GM06990 (cell line): Measurements from ENCODE around the gene CCDC7.

Source experiments
- DNase-seq: peaks from one replicate; pipeline ENCODE4 v3.0.0-alpha.2; 2011; ENCODE audit not compliant: insufficient read length; ENCODE audit errors: extremely low read depth
- H3K27me3 ChIP-seq: replicated peaks from 2 replicates; pipeline ENCODE4 v1.6.0; 2011; ENCODE audit warnings: low read length; ENCODE audit not compliant: control insufficient read depth, insufficient read depth
- H3K36me3 ChIP-seq: 2 replicates; pipeline ENCODE4 v1.5.1; 2011; ENCODE audit warnings: low read length; ENCODE audit not compliant: control insufficient read depth, insufficient read depth
- H3K4me3 ChIP-seq: replicated peaks from 2 replicates; pipeline ENCODE4 v1.5.1; 2011; ENCODE audit warnings: low read depth, mild to moderate bottlenecking, control low read depth, low read length
- TF ChIP-seq, protein P1 (sequence below): IDR thresholded peaks from 2 replicates; pipeline ENCODE4 v1.5.1; 2011; ENCODE audit warnings: low read length, control low read depth, mild to moderate bottlenecking, inconsistent platforms; ENCODE audit not compliant: insufficient read depth, poor library complexity, severe bottlenecking

The CCDC7 gene

DNA sequence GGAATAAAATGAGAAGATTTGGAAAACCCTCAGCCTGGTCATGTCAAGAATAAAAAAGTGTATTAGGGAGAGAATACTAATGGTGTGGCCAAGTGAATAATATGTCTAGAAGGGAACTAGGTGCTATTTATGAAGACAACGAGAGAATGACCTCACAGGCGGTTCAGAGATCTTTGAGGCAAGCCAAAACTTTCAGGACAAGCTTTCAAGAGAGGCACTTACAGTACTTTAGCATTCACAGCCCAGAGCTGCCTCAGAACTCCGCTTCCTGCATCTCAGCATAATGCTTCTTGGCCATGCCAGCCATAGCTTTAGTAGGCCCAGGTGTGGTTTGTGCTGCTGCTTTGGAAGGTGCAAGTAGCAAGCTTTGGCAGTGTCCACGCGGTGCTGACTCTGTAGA lies 37.2 kb upstream of the CCDC7 start:
- no peak overlapping the region for H3K4me3 ChIP-seq
- H3K36me3 ChIP-seq: no peaks in the 10 kb centered on the region
- TF ChIP-seq, protein P1, sequence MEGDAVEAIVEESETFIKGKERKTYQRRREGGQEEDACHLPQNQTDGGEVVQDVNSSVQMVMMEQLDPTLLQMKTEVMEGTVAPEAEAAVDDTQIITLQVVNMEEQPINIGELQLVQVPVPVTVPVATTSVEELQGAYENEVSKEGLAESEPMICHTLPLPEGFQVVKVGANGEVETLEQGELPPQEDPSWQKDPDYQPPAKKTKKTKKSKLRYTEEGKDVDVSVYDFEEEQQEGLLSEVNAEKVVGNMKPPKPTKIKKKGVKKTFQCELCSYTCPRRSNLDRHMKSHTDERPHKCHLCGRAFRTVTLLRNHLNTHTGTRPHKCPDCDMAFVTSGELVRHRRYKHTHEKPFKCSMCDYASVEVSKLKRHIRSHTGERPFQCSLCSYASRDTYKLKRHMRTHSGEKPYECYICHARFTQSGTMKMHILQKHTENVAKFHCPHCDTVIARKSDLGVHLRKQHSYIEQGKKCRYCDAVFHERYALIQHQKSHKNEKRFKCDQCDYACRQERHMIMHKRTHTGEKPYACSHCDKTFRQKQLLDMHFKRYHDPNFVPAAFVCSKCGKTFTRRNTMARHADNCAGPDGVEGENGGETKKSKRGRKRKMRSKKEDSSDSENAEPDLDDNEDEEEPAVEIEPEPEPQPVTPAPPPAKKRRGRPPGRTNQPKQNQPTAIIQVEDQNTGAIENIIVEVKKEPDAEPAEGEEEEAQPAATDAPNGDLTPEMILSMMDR: no peak
- no peak for DNase-seq
- no peaks in the 10 kb centered on the region for H3K27me3 ChIP-seq

DNA sequence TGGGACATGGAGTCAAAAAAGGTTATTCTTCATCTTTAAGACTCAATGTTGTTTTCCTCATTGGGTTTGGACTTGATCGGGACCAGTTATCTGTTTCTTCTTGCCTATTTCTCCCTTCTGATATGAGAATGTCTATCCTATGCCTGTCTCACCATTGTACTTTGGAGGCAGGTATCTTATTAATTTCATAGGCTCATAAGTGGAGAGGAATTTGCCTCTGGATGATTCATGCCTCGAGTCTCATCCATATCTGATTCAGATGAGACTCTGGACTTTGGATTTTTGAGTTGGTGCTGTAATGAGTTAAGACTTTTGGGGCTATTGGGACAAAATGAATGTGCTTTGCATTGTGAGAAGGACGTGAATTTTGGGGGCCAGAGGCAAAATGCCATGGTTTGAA lies 36.2 kb upstream of the CCDC7 start:
- Histone ChIP-seq H3K36me3 (no peaks in the 10 kb centered on the region), H3K27me3 (no peaks in the 10 kb centered on the region), H3K4me3 (no peak overlapping the region)
- TF ChIP-seq, protein P1: no peak
- DNase-seq: no peak

DNA sequence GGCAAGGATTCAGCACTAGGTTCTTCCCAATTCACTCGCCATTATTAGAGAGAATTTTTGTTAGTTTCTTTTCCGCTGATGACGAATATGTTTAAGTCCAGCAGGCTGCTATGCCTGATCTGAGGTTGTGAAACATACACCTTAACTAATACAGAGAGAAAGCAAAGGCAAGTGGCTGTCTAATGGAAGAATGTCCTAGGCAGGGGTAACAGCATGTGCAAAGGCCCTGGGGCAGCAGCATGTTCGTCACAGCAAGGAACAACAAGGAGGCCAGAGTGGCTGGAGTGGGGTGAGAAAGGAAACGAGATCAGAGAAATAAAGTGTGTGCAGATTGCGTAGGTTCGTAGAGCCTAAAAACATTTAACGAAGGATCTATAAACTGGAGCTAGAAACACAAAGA lies 35.4 kb upstream of the CCDC7 start:
- DNase-seq: no peak
- H3K4me3 ChIP-seq: no peak overlapping the region
- no peaks in the 10 kb centered on the region for H3K36me3 ChIP-seq
- TF ChIP-seq, protein P1: no peak
- no peaks in the 10 kb centered on the region for H3K27me3 ChIP-seq

DNA sequence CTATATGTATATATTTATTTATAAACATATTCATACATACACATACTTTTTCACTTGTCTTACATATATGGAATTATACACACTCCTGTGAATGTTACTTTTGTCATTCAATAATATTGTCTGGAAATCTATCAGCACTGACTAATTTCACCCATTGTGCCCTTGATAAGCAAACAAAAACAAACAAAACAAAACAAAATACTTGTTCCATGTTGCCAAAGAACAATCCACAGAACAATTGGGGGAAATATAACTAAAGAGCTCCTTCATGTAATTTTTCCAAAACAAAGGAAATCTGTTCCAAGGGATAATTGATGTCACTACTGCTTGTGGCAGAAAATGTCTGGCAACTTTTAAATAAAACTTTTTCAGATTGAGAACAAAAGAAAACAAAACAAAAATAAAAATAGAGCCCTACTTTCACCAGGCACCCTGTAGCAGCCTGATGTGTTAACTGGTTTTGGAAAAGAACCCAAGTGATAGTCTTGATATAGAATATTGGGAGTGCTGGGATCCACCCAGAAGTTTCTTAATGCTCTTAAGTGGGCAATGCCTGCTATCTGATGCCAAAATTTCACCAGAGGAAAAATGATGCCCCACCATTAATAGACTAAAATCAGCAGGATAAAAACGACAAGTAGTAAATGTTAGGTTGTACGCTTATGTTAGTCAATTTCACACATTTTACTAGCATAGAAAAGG lies 34.0 kb upstream of the CCDC7 start:
- H3K4me3 ChIP-seq: no peak overlapping the region
- no peaks in the 10 kb centered on the region for H3K36me3 ChIP-seq
- TF ChIP-seq, protein P1: no peak
- H3K27me3 ChIP-seq: no peaks in the 10 kb centered on the region
- no peak for DNase-seq

DNA sequence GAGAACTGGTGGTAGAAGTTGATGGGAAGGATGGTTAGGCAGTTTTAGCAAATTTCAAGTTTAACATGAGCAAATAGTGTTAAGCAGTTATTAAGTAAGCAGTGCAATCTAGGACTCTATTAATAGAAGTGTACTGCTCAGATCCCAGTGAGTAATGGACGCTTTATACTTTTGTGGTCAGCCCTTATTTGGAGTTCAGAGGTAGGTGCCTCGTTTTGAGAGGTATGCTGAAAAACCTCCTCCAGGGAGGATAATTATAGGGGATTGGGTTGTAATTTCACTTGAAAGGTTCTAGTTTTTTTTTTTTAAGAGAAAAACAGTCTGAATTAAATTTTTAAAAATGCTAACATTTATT lies 33.5 kb upstream of the CCDC7 start:
- Histone ChIP-seq H3K36me3 (no peaks in the 10 kb centered on the region), H3K4me3 (no peak overlapping the region), H3K27me3 (no peaks in the 10 kb centered on the region)
- TF ChIP-seq, protein P1: no peak
- no peak for DNase-seq

DNA sequence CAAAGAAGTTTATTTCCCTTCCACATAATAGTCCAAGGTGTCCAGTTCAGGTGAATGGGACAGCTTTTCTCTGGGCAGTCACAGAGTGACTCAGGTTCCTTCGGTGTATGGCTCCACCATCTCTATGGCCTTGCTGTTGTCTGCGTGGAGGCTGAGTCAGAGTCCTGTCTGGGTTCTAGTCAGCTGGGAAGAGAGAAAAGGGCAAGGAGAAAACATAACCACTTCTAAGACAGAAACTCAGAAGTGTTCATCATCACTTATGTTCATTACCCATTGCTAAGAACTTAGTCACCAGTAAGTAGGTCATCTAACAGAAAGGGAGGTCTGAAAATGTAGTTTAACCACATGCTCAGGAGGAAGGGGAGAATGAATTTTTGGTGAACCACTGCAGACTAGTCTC lies 32.4 kb upstream of the CCDC7 start:
- Histone ChIP-seq H3K27me3 (no peaks in the 10 kb centered on the region), H3K4me3 (no peak overlapping the region), H3K36me3 (no peaks in the 10 kb centered on the region)
- TF ChIP-seq, protein P1: no peak
- DNase-seq: no peak
